Spleen (tissue), 7 donors: ENCODE results near the gene NUB1.

Experiments used
- CTCF ChIP-seq, 11 experiments: fragments of 200-600 bp in 7 of 11; fragments of 450-650 bp in 4 of 11; sonication (generic) in 4 of 11; IDR thresholded peaks in 8 of 11; conservative IDR thresholded peaks in 3 of 11; 1 replicate in 7 of 11; 2 replicates in 4 of 11; pipeline versions ENCODE4 v1.4.0 to v1.8.0; 2016 to 2021; ENCODE audit warnings: antibody characterized with exemption in 11 of 11, inconsistent platforms in 4 of 11, mild to moderate bottlenecking in 1 of 11
- POLR2A ChIP-seq, 3 donors: fragments of 450-650 bp; IDR thresholded peaks; one replicate each; pipeline ENCODE4 v1.5.1; 2017; ENCODE audit warnings: antibody characterized with exemption in 3 of 3, mild to moderate bottlenecking in 1 of 3
- donor health status: DM: no; HTN: no; CAD: no; lungs with moderate emphysema.
- donor health status: DM: no; HTN: no; CAD: no.
- donor health status: DM: no; HTN: no; CAD: no.

- TF ChIP-seq POLR2A (IDR thresholded peaks at IDR 0.05): no peak
- TF ChIP-seq CTCF (IDR thresholded peaks at IDR 0.05 in 8 of 11, conservative IDR thresholded peaks at IDR 0.05 in 3 of 11): no peak
These were observed 31.1 kb downstream of the NUB1 start for GRCh38 chr7:151372612-151373265.
